ENCODE measurements around the gene SQOR.

The SQOR gene

GRCh38 chr15:45630917-45631691, 3.7 kb upstream of the SQOR start:
- FAIRE-seq = no peak
- TF ChIP-seq, protein P1, sequence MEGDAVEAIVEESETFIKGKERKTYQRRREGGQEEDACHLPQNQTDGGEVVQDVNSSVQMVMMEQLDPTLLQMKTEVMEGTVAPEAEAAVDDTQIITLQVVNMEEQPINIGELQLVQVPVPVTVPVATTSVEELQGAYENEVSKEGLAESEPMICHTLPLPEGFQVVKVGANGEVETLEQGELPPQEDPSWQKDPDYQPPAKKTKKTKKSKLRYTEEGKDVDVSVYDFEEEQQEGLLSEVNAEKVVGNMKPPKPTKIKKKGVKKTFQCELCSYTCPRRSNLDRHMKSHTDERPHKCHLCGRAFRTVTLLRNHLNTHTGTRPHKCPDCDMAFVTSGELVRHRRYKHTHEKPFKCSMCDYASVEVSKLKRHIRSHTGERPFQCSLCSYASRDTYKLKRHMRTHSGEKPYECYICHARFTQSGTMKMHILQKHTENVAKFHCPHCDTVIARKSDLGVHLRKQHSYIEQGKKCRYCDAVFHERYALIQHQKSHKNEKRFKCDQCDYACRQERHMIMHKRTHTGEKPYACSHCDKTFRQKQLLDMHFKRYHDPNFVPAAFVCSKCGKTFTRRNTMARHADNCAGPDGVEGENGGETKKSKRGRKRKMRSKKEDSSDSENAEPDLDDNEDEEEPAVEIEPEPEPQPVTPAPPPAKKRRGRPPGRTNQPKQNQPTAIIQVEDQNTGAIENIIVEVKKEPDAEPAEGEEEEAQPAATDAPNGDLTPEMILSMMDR (IDR thresholded peaks at IDR 0.05; ENCODE audit: insufficient read depth, missing control alignments) = no peak

DNA sequence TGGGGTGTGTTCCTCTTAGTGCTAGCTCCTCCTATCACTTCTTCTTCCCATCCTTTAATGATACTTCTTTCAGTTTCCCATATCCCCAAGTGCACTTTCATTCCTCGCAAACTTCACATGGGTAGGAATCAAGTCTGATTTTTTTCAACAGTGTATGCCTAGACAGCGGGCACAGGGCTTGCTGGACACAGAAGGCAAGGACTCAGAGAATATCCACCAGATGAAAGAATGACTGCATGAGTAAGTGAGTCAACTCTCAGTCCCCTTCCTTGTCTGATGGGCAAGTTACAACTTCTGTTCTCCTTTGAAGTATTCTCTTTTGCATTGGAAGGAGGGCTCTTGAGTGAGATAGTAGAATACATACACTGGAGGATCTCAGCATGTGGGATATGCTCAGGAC, 3.1 kb upstream of the SQOR start:
- DNase-seq (ENCODE audit: insufficient read length, low spot score) (no peak), FAIRE-seq (no peak)
- TF ChIP-seq, protein P1 (IDR thresholded peaks at IDR 0.05; ENCODE audit: insufficient read depth, missing control alignments) = no peak

More at GRCh38 chr15:45630917-45631691, 3.7 kb upstream of the SQOR start:
- no peak for DNase-seq (ENCODE audit: insufficient read length, low spot score)

- DNase-seq (ENCODE audit: insufficient read length, low spot score) = no peak
- no peak for FAIRE-seq
- TF ChIP-seq, protein P1 (IDR thresholded peaks at IDR 0.05; ENCODE audit: insufficient read depth, missing control alignments) = peak; percentile 12
Observed at GRCh38 chr15:45635191-45635638, 386 bp downstream of the SQOR start.

- no peak for FAIRE-seq
- no peak for DNase-seq (ENCODE audit: insufficient read length, low spot score)
- TF ChIP-seq, protein P1 (IDR thresholded peaks at IDR 0.05; ENCODE audit: insufficient read depth, missing control alignments) = no peak
Observed at GRCh38 chr15:45635763-45636292, 999 bp downstream of the SQOR start.

GRCh38 chr15:45637141-45637540, 2.3 kb downstream of the SQOR start:
- TF ChIP-seq, protein P1 (IDR thresholded peaks at IDR 0.05; ENCODE audit: insufficient read depth, missing control alignments) = no peak
- no peak for FAIRE-seq

GRCh38 chr15:45637552-45638033, 2.8 kb downstream of the SQOR start:
- DNase-seq (ENCODE audit: insufficient read length, low spot score) (no peak), FAIRE-seq (no peak)
- TF ChIP-seq, protein P1 (IDR thresholded peaks at IDR 0.05; ENCODE audit: insufficient read depth, missing control alignments) = no peak

More at GRCh38 chr15:45637141-45637540, 2.3 kb downstream of the SQOR start:
- DNase-seq (ENCODE audit: insufficient read length, low spot score) = no peak

- FAIRE-seq (no peak), DNase-seq (ENCODE audit: insufficient read length, low spot score) (no peak)
- TF ChIP-seq, protein P1 (IDR thresholded peaks at IDR 0.05; ENCODE audit: insufficient read depth, missing control alignments) = no peak
Observed at GRCh38 chr15:45640616-45641015, 5.8 kb downstream of the SQOR start.
